HG02970 (cell line): ENCODE results near the gene FRAT2.
A peak's percentile ranks its signal among the peaks of the same experiment; 100 is the strongest.
"Not testable (repeated sequence)": the region's sequence is repeated elsewhere in the genome, so short reads cannot be mapped to it uniquely, and the experiment has no call there.

Experiments used
- ATAC-seq: cut with Tn5 transposase; IDR thresholded peaks from one replicate; pipeline ENCODE4 v1.9.1; 2021; ENCODE audit warnings: mild to moderate bottlenecking, moderate library complexity, moderate number of reproducible peaks; ENCODE audit not compliant: unreplicated experiment, low FRiP score

FRAT2 gene

GRCh38 chr10:97297556-97298222 lies 36.8 kb downstream of the FRAT2 start:
- ATAC-seq = no peak

GRCh38 chr10:97292862-97293198 lies 41.7 kb downstream of the FRAT2 start:
- no peak for ATAC-seq

- ATAC-seq = peak; percentile 92
Measured at GRCh38 chr10:97292097-97292861, 42.2 kb downstream of the FRAT2 start, which contains the start of gene ARHGAP19. Gene ARHGAP19 (minus strand): TSS chr10:97292637. CDS start chr10:97292627, 10 bp downstream.

- ATAC-seq = no peak
Measured at GRCh38 chr10:97291357-97292096, 43.0 kb downstream of the FRAT2 start.

- ATAC-seq = not testable (repeated sequence)
Measured at GRCh38 chr10:97290576-97291356, 43.8 kb downstream of the FRAT2 start.

GRCh38 chr10:97290076-97290475 lies 44.5 kb downstream of the FRAT2 start:
- not testable (repeated sequence) for ATAC-seq
